Activated T-helper 1 cell treated with anti-CD3 and anti-CD28 coated beads, Interleukin-12 subunit alpha, Interleukin-12 subunit beta, Interleukin-2, Interleukin-4 antibody, amounts not matched to agents 30 ng/mL and 10 ng/mL and 1 ng/mL, durations not matched to agents 14 hours and 24 hours and 36 hours (primary cell): ENCODE data around the gene DOCK9. TPM values are rescaled to one million over a fixed set of nuclear protein-coding genes. Genes with fewer than 3 reads are reported as not detected.
A peak's percentile ranks its signal among the peaks of the same experiment; 100 is the strongest.

Experiments
- DNase-seq: peaks from one replicate; pipeline ENCODE4 v3.0.0; 2021; ENCODE audit warnings: low spot score
- H3K27ac Mint-ChIP-seq: one replicate; pipeline ENCODE4 v1.8.0; 2021; ENCODE audit warnings: mild to moderate bottlenecking, mixed read lengths
- H3K27me3 Mint-ChIP-seq: one replicate; pipeline ENCODE4 v1.8.0; 2022; ENCODE audit warnings: mild to moderate bottlenecking, moderate library complexity, mixed read lengths; ENCODE audit not compliant: insufficient read depth
- H3K36me3 Mint-ChIP-seq: one replicate; pipeline ENCODE4 v1.8.0; 2021; ENCODE audit warnings: low read depth, mixed read lengths
- H3K4me1 Mint-ChIP-seq: one replicate; pipeline ENCODE4 v1.8.0; 2021; ENCODE audit warnings: low read depth, mixed read lengths
- H3K4me3 Mint-ChIP-seq: one replicate; pipeline ENCODE4 v1.8.0; 2021; ENCODE audit warnings: mild to moderate bottlenecking, moderate library complexity, mixed read lengths
- H3K9me3 Mint-ChIP-seq: one replicate; pipeline ENCODE4 v1.8.0; 2021; ENCODE audit warnings: mixed read lengths
- intact Hi-C: fragments of 100-400 bp; cut with micrococcal nuclease; formaldehyde crosslinking; loops from one replicate; pipeline ENCODE4 v1.15.1; 2024
- total RNA-seq: library from RNA; stranded (reverse); gene quantifications from 2 replicates; pipeline ENCODE4 v1.2.3, GENCODE V29; 2022

The DOCK9 gene
- total RNA-seq, 1 donor from 2014 or later = 36.0 TPM

DNA sequence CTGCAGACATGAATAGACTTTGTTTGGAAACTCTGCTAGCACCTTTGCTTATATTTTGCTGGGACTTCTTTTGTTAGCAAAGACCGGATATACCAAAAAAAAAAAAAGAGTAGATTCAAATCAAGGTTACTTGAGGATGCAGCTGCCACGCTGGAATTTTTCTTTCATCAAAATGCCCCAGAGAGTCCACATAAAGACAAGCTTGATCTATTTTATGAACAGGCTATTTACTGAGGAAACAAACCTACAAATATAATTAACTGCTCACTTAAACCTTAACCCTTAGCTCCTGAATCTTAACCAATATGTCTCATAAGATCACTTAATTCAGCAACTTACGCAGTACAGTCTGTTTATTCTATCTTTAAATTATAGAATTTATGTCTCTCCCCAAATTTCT lies 27.1 kb upstream of the DOCK9 start:
- intact Hi-C loops = no loop called here
- no peak overlapping the region for H3K4me3 Mint-ChIP-seq
- H3K27me3 Mint-ChIP-seq = no peaks in the 10 kb centered on the region
- peaks cover 7% of the 10 kb centered on the region for H3K36me3 Mint-ChIP-seq
- no peak overlapping the region for H3K27ac Mint-ChIP-seq
- peaks cover 47% of the 10 kb centered on the region for H3K4me1 Mint-ChIP-seq
- no peak for DNase-seq
- no peaks in the 10 kb centered on the region for H3K9me3 Mint-ChIP-seq

DNA sequence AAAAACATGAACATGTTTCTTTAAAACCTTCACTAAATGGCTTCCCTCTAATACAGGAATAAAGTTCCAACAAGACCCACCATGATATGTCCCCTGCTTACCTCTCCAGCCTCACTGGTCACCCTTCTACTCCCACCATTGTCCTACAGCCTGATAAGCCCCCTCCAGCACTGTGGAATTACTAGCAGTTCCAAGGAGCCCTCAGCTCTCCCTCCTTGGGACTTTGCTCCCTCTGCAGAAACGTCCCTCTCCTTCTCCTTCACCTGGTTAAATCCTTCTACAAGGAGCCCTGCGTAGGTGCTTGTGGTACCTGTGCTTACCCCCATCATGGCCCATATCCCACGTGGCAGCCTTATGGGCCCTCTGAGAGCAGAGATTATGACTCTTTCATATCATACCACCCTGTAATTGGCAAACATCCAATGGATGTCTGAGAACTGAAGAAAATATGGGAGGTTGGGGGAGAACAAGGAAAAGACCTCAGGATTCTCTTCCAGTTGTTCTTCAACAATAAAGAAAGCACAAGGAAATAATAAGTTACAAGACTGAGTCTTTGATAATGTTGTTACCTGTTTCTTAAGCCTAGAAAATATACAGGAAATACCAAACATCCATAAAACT lies 26.1 kb upstream of the DOCK9 start:
- Mint-ChIP-seq H3K27ac (no peak overlapping the region), H3K9me3 (no peaks in the 10 kb centered on the region), H3K4me1 (peaks cover 48% of the 10 kb centered on the region), H3K27me3 (no peaks in the 10 kb centered on the region), H3K4me3 (no peak overlapping the region), H3K36me3 (peaks cover 8% of the 10 kb centered on the region)
- no peak for DNase-seq
- intact Hi-C loops = no loop called here

DNA sequence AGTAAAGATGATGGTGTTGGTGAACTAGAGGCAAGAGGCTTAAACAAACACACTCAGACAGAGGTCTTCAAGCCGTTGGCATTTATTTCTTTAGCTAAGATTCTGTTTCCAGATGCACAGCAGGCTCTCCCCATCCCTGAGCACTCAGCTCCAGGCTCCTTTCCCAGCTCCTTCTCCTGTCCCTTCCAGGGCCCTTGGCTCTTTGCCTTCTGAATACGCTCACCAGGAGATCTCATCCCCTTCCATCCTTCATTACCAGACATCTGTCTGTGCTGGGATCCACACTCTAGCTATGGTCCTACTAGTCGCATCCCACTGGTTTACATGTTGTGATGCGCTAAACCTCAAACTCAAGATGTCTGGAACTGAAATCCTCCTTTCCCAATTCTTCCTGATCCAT lies 25.3 kb upstream of the DOCK9 start:
- Mint-ChIP-seq H3K4me3 (no peak overlapping the region), H3K36me3 (peaks cover 8% of the 10 kb centered on the region), H3K4me1 (peaks cover 56% of the 10 kb centered on the region), H3K9me3 (no peaks in the 10 kb centered on the region), H3K27ac (no peak overlapping the region), H3K27me3 (no peaks in the 10 kb centered on the region)
- no peak for DNase-seq
- intact Hi-C loops = no loop called here

DNA sequence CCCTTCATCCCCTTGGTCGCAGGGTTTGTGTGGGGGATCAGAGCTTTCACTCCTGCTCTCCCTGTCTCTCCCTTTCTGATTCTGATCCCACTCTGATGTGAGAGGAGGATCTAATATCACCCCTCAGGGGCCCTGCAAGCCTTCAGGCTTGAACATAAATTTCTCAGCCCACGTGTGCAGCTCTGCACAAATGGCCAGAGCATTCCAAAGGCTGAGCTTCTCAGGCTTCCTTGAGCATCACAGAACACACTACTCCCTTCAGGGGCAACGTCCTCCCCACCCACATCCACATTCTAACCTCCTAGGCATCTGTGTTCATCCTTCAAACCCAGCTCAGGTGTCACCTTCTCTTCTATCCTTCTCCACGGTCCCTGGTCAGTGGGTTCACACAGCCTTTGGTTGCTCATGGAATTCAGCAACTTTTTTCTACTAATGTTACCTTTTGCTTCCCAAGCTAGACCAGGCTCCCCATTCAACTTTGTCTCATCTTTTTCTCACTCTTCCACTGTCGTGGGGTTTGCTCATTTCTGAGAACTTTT lies 24.4 kb upstream of the DOCK9 start:
- no peaks in the 10 kb centered on the region for H3K27me3 Mint-ChIP-seq
- no peak for DNase-seq
- no peak overlapping the region for H3K27ac Mint-ChIP-seq
- peaks cover 8% of the 10 kb centered on the region for H3K36me3 Mint-ChIP-seq
- peaks cover 63% of the 10 kb centered on the region for H3K4me1 Mint-ChIP-seq
- intact Hi-C loops = no loop called here
- no peak overlapping the region for H3K4me3 Mint-ChIP-seq
- H3K9me3 Mint-ChIP-seq = no peaks in the 10 kb centered on the region

DNA sequence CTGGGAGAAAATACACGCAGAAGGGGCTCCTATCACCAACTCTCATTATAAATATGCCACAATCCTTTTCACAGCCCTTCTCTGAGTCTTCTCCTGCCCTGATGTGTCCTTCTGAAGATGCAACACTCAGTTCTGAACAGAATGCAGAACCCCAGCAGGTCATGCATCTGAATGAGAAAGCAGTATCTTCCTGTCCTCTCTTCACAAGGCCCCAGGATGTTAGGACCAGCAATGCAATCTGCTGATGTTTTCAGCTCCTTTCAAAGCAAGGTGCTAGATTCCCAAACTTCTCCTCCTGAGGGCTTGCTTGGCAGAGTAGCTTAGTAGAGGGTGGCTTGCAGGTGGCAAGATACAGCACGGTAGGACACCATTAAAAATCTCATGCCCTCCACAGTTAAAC lies 22.3 kb upstream of the DOCK9 start:
- Mint-ChIP-seq H3K4me3 (no peak overlapping the region), H3K4me1 (peaks cover 74% of the 10 kb centered on the region), H3K36me3 (peaks cover 9% of the 10 kb centered on the region), H3K27ac (no peak overlapping the region), H3K9me3 (no peaks in the 10 kb centered on the region), H3K27me3 (no peaks in the 10 kb centered on the region)
- intact Hi-C loops = loop anchor here (2.0 kb wide), 1 partner anchor 19 kb away; no protein-coding TSS in a partner anchor
- DNase-seq = no peak

DNA sequence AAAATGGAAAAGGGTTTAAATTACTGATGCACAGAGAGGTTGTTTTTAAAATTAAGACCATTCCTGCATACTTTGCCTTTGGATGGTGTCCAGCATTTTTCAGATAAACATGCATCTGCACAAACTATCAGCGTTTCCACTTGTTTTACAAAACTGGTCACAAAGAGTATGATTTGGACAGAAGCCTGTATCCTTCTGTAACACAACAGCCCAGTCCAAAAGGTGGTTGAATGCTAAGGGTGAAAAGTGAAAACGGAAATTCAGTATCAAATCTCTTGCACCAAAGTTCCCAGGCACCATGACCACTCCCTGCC lies 21.7 kb upstream of the DOCK9 start:
- Mint-ChIP-seq H3K27me3 (no peaks in the 10 kb centered on the region), H3K4me3 (no peak overlapping the region), H3K9me3 (no peaks in the 10 kb centered on the region), H3K36me3 (peaks cover 11% of the 10 kb centered on the region), H3K4me1 (peaks cover 78% of the 10 kb centered on the region), H3K27ac (no peak overlapping the region)
- DNase-seq = no peak
- intact Hi-C loops = loop anchor here (5.0 kb wide), 1 partner anchor 88 kb away; no protein-coding TSS in a partner anchor

DNA sequence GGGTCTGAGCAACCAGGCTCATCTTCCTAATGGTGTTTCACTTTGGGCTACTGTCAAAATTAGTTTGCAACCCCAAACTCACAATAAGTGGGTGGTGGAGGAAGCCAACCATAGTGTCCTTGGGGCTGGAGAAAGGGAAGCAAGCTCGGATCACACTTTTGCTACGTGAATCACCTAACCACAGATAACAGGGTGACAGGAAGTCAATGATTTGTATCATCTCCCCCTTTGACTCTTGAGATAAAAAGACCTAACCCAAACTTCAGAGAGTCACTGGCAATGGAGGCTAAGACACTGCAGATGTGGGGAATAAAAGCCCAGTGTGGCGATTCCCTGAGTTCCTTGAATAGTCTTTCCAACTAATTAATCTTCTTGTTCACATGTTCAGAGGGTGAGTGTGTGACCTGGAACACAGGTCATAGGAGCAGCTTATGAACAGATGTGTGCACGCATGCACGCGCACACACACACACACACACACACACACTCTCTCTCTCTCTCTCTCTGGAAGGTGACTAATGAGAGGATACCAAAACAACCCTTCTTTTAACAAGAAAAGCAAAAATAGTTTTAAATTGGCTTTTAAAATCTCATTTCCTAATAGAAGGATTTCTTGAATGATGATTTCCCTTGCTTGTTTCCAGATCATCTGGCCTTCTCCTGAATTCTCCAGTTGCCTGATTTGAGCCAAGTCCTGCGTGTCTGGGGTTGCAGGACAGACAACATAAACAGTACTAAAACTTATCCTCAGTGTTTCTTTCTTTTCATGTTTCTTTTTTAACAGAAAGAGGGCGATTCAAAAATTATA lies 21.2 kb upstream of the DOCK9 start:
- DNase-seq = peak; percentile 12
- Mint-ChIP-seq H3K36me3 (peaks cover 11% of the 10 kb centered on the region), H3K9me3 (no peaks in the 10 kb centered on the region), H3K27me3 (no peaks in the 10 kb centered on the region), H3K4me3 (peak overlapping the region; percentile 13), H3K27ac (no peak overlapping the region), H3K4me1 (peaks cover 83% of the 10 kb centered on the region)
- intact Hi-C loops = loop anchor here (1.0 to 5.0 kb wide), 2 partner anchors 27 to 88 kb away; no protein-coding TSS in a partner anchor

DNA sequence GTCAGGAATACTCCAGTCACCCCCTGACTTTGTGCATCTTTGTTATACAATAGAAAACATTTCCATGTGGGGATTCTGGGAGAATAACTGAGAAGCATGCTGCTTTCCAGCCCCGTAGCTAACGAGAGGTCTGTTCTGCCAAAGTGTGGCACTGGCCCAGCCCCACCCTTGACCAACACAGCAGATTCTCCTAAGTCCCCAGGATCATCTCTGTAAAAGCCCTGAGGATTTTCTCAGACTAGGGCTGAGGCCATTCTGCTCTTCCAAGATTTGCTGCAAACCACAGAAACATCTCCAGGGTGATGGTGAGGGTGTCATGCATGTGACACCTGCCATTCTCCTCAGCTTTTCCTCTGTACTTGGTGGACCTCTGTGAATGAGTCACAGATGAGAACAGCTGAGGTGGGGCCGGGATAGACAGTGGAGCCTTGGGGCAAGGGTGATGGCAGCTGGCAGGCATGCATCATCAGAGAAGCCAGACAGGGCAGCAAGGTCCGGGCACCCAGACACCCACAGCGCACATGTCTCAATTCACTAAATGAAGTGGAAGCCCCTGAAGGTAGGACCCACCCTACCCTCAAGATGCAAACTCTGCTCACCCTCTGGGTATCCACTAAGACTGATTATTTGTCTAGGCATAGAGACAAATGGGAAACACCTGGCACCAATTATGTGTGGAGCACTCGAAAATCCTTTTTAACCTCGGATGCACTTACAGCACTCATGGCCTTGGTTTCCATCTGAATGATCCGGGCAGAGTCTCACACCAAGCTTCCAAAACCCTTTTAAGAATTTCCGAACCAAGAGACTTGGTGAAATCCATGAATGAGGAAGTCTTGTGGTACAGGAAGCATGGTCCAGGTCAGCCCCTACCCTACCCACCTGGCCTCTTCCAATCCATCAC lies 20.1 kb upstream of the DOCK9 start:
- peaks cover 73% of the 10 kb centered on the region for H3K4me1 Mint-ChIP-seq
- no peaks in the 10 kb centered on the region for H3K27me3 Mint-ChIP-seq
- no peaks in the 10 kb centered on the region for H3K9me3 Mint-ChIP-seq
- intact Hi-C loops = loop anchor here (1.0 to 5.0 kb wide), 2 partner anchors 28 to 89 kb away; no protein-coding TSS in a partner anchor
- no peak overlapping the region for H3K4me3 Mint-ChIP-seq
- H3K36me3 Mint-ChIP-seq = peaks cover 12% of the 10 kb centered on the region
- DNase-seq = no peak
- H3K27ac Mint-ChIP-seq = no peak overlapping the region

DNA sequence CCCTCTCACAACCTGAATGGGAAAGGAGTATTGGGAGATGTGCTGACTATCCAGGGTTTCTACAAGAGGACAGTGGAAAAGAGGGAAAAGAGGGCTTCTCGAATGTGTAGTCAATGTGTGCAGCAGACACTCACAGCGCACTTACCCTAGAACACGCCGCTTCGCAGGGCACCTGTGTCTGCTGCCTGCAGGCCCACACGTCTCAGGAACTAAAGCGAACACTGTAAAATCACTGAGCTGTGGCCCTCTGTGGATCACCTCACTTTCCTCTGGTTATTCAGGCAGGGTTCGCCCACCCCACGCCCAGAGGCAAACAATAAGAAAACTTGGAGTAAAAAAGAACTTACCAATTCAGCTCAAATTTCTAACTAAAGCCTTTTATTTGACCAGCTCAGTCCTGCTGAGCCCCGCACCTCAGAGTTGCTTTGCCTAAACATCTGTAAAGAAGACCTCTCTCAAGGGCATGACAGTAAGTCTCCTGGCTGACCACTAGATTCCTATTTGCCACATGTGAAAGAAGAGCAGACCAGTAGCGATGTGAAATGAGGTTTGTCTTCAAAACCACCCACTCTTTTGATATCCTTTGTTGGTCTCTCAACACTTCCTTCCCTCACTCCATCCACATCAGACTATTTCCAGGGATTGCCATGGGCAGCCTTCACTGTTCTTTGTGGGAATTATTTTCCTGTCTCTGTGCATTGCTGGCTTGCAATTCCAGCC lies 19.3 kb upstream of the DOCK9 start:
- DNase-seq = no peak
- no peaks in the 10 kb centered on the region for H3K9me3 Mint-ChIP-seq
- H3K4me1 Mint-ChIP-seq = peaks cover 74% of the 10 kb centered on the region
- H3K27ac Mint-ChIP-seq = no peak overlapping the region
- intact Hi-C loops = loop anchor here (5.0 kb wide), 1 partner anchor 90 kb away; no protein-coding TSS in a partner anchor
- no peak overlapping the region for H3K4me3 Mint-ChIP-seq
- H3K36me3 Mint-ChIP-seq = peaks cover 14% of the 10 kb centered on the region
- no peaks in the 10 kb centered on the region for H3K27me3 Mint-ChIP-seq

DNA sequence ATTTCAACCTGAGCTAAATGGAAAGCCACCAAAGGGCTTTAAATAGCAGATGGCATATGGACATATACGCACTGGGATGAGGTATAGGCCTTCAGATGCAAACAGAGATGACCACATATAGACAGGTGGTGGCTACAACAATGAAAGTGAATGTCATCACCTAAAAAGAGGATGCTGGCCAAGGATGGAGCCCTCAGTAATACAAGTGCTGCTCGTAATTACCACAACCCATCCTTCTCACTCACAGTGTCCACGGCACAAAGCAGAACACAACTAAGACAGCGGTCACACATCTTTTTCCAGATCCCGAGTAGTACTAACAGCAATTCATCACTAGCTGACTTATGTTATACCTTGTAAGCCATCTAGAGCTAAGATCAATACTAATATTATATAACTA lies 18.2 kb upstream of the DOCK9 start:
- intact Hi-C loops = loop anchor here (5.0 kb wide), 1 partner anchor 91 kb away; no protein-coding TSS in a partner anchor
- Mint-ChIP-seq H3K9me3 (no peaks in the 10 kb centered on the region), H3K27me3 (no peaks in the 10 kb centered on the region), H3K27ac (peak overlapping the region; percentile 36), H3K36me3 (peaks cover 14% of the 10 kb centered on the region), H3K4me3 (no peak overlapping the region), H3K4me1 (peaks cover 66% of the 10 kb centered on the region)
- DNase-seq = no peak

DNA sequence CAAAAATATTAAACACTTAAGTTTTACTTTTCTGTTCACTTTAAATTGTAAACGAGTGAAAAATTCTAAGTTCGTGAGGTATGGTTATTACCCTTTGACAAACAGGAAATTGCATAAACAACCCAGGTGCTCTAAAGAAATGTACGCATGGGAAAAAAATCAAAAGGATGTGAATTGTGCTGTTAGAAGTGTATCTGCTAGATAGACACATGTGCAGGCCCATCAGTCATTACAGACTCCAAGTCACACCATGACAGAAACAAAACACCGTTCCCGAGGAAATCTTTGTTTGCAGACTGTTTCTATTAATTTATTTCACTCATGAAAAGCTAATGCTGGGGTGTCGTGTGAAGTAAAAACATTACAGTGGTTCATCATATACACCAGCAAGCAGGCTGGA lies 17.0 kb upstream of the DOCK9 start:
- Mint-ChIP-seq H3K36me3 (peaks cover 12% of the 10 kb centered on the region), H3K4me3 (peak overlapping the region; percentile 23), H3K4me1 (peaks cover 57% of the 10 kb centered on the region)

DNA sequence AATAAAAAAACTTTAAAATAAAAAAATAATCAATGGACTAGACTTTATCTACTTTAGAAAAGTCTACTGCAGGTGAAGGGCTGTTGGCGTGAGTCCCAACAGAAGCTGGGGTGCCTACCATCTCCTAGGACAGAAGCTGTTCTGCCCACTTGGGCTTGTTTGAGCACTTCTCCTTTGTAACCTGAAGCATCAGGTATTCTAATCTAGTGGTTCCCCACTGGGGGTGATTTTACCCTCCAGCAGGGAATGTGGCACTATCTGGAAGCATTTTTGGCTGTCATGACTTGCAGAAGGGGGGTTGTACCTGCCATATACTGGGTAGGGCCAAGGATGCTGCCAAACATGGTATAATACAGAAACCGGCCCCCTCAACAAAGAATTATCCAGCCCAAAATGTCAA lies 16.2 kb upstream of the DOCK9 start:
- intact Hi-C loops = no loop called here
- H3K27me3 Mint-ChIP-seq = no peaks in the 10 kb centered on the region
- no peak for DNase-seq
- H3K4me1 Mint-ChIP-seq = peaks cover 57% of the 10 kb centered on the region
- peaks cover 13% of the 10 kb centered on the region for H3K36me3 Mint-ChIP-seq
- H3K4me3 Mint-ChIP-seq = no peak overlapping the region
- peaks cover 6% of the 10 kb centered on the region for H3K9me3 Mint-ChIP-seq
- H3K27ac Mint-ChIP-seq = no peak overlapping the region

More for the DNA sequence above, 17.0 kb upstream of the DOCK9 start:
- DNase-seq = no peak
- Mint-ChIP-seq H3K27me3 (no peaks in the 10 kb centered on the region), H3K27ac (peak overlapping the region; percentile 71), H3K9me3 (peaks cover under 1% of the 10 kb centered on the region)
- intact Hi-C loops = loop anchor here (5.0 kb wide), 1 partner anchor 92 kb away; no protein-coding TSS in a partner anchor
